HG03558 (cell line): ENCODE measurements around the gene POMT1.
"Not testable (repeated sequence)": the region's sequence is repeated elsewhere in the genome, so short reads cannot be mapped to it uniquely, and the experiment has no call there.

Experiments used
- ATAC-seq: cut with Tn5 transposase; IDR thresholded peaks from one replicate; pipeline ENCODE4 v1.9.1; 2021; ENCODE audit warnings: moderate number of reproducible peaks; ENCODE audit not compliant: unreplicated experiment; ENCODE audit errors: extremely low read depth

Gene POMT1

DNA sequence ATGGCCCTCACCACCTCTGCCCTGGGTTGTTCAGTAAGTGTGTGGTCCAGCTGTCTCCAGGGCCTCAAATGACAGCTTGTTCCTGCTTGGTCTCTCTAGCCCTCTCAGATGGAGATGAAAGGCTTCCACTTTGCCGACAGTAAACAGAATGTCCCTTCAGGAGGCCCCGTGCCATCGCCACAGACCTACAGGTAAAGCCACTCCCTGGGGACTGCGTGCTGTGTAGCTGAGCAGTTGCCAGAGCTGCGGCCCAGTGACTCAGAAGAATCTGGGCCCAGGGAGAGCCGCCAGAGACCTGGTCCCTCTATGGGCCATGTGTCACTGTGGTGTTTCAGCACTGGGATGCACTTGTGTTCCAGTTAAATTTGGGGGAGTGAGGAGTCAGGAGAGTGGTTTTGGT, 10.6 kb upstream of the POMT1 start:
- no peak for ATAC-seq

DNA sequence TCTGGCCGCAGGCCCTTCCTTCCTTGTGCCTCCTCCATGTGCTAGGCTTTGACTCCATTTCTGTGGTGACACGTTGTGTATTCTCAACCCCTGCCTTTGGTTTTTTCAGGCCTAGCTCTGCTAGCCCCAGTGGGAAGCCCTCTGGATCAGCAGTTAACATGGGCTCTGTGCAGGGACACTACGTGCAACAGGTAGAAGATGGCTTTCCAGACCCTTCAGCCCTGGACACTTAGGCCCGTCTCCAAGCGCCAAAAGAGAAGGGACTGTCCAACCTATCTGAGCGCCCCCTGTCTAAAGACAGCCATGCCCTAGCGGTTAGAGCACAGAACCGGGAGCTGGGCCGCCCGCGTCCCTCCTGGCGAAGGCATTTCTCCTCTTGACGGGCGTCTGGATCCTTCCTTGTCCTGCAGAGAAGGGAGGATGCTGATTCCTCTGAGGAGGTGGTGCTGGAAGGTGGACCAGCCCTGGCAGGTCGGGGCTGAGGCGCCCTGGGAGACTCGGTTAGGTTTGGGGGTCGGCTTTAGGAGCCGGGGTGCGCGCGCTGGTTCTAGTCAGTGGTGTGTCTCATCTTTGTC, 8.3 kb upstream of the POMT1 start:
- no peak for ATAC-seq

DNA sequence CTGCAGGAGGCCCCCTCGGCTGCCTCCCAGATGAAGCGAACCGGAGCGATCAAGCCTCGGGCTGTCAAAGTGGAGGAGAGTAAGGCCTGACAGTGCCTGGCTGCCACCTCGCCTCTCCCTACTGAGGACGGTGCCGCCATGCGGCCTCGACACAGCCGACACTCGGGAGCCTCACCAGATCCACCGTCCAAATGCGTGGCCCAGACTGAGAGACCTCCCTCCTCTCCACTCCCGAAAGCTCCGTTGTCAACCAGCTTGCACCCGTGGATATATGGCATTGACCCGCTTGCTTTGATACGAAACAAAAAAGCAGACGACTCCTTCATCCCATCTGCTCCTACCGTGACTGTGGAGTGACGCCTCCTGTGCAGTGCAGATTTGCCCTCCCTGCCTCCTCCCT, 6.9 kb upstream of the POMT1 start:
- no peak for ATAC-seq

DNA sequence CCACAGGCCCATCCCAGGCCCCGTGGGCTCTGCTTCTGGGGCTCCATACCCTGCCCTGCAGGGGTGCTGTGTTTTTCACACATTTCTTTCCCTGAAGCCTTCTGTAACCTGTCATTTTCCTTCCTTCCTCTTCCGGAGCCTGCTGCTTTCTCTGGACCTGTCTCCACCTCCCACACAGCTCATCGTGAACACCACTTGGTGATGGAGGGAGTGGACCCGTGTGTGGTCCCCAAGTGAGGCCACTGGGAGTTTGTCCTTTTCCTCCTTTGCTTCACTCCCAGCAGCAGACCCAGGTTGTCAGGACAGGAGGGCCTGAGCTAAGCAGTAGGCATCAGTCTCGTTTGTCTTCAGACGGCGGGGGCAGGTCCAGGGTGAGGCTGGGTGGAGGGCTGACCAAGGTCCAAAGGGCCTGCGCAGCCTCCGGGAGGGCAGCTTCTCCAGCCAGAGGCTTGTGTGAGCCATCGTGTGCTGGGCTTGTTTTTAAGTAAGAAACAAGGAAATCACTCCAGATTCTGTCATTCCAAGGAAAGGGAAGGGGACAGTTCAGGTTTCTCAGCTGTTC, 5.8 kb upstream of the POMT1 start:
- ATAC-seq = no peak

DNA sequence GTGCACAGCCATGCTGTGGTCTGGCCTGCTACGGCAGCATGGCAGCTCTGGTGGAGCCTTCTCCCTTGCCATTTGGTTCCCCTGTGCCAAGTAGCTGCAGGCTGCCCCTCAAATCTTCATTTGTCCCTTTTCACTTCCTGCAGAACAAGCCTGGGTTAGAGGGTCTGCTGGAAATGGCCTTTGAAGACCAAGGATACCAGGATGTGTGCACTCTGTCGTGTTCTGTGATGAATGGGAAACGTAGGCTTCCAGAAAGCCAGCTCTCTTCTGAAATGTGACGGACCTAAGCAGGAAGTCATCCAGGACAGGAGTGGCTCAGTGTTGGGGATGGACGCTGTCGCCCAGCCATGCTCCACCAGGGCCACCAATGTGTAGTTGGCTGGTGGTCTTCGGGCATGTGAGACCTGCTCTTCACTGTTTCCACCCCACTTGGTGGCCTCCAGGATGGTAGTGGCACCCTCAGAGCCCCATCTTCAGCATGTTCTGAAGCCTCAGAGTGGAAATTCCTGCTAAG, 3.4 kb upstream of the POMT1 start:
- no peak for ATAC-seq

DNA sequence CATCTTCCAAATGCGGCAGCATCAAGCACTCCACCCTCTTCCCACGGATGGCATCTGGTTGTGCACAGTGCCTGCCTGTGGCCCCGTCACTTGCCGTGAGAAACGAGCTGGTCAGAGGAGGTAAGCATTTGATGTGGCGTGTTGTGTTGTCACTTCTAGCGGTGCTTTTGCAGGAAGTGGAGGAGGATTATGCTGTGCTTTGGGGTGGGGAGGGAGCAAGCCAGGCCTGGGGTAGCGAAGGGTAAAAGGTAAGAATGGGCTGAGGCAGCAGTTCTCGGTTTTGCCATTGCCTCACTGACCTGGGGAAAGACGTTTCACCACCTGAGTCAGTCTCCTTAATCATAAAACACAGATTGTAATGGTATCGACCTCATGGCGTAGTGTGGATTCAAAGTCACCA, 2.3 kb upstream of the POMT1 start:
- no peak for ATAC-seq

DNA sequence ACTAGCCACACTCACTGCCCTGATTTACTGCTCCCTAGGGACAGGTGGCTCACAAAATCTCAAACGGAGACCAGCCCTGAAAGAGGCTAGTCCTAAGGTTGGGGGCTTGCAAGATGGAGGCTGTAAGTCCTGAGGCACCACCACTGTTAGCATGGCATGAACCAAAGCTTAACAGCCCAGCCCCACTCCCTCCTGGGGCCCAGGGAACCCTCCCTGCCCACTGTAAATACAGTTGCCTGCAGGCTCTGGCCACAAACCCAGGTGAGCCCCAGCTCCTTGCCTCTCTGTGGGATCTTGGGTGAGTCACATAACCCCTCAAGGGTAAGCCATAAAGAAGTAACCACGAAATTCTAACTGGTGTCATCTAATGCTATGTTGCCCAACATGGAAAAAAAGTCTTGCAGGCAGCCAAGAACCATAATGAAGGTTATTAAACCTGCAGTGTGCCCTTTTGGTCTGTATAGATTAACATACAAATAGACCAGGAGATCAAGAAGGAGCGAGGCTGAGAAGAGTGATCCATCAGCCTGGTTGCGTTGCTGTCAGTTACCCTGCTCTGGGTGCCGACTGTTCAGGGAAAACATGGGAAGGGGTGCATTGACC, 1.7 kb upstream of the POMT1 start:
- no peak for ATAC-seq

DNA sequence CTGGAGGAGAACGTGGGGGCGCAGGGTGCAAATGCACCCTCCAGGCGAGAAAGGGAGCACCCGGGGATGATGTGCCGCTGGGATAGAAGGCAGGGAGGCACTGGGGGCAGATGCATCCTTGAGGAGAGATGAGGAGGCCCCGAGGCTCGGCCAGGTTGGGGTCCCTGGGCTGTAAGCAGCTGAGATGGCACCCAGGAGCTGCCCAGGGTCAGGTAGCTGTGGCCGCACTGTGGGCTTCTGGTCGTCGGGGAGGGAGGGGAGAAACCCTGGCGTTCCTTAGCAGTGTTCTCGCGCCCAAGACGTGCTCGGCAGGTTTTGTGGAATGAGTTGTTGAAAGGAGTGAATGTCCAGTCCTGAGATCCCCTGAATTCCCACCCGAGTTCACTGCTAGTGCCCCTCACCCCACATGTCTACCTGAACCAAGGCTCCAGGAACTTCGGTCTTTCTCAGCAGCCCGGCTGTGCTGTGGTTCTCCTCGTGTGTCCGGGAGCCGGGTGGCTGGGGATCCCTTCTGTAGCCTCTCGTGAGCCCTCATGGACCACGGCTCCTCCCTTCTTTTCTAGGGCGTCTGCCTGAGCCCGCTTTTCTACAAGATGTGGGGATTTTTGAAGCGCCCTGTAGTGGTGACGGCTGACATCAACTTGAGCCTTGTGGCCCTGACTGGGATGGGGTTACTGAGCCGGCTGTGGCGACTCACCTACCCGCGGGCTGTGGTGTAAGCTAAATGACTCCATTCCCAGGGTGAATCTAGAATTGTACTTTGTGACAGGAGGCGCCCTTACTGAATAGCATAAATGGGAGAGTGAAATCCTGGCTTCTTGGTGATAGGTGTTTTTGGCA, 1.1 kb downstream of the POMT1 start:
- ATAC-seq = no peak

DNA sequence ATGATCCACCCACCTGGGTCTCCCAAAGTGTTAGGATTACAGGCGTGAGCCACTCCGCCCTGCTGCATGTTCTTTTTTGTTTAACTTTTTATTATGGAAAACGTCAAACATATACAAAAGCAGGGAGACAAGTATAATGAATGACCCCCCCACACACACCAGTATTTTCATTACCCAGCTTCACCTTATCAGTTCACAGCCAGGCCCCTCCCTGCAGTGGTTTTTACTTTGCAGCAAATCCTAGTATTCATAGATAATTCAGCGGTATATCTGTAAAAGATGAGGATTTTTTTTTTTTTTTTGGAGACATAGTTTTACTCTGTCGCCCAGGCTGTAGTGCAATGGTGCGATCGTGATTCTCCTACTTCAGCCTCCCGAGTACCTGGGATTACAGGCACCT, 2.3 kb downstream of the POMT1 start:
- no peak for ATAC-seq

DNA sequence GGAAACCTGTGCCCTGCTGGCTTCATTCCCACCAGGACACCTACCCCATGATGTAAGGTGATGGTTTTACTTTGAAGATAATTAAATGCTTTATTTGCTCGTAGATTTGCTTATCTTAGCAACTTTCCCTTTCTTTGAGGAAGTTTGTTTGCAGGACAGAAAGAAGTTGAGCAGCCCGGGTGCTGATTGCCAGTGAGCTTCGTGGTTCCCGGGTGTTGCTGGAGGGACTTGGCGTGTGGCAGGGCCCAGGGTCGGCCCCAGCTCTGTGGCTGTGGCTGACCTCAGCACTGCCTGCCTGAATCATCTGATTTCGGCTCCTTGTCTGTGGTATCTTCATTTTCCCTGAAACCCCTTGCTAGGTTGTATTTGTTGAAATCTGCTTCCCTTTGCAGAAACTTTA, 8.7 kb downstream of the POMT1 start:
- no peak for ATAC-seq

DNA sequence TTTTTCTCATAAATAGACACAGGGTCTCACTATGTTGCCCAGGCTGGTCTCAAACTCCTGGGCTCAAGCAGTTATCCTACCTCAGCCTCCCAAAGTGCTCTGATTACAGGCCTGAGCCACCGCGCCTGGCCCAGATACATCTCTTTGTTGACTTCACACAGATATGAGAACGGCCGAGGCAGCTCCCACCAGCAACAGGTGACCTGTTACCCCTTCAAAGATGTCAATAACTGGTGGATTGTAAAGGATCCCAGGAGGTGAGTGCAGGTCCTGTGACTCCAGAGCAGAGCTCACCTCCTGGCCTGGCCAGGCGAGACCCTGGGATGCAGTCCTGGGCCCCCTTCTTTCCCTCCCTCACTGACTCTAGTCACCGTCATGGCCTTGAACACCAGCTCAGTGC, 9.2 kb downstream of the POMT1 start:
- ATAC-seq = no peak

DNA sequence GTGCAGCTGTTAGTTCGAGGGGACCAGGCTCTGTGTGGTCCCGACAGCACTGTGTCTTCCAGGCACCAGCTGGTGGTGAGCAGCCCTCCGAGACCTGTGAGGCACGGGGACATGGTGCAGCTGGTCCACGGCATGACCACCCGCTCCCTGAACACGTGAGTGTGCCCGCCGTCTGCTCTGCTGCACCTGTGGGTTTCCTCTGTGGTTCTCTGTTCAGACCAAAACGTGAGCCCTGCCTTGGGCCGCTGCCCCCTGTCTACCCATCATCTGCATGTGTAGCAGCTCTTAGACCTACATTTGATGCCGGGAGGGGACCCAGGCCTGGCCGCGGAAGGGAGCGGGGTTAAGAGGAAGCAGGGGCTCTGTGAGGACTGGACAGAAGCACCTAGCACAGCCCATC, 10.5 kb downstream of the POMT1 start:
- ATAC-seq = no peak

DNA sequence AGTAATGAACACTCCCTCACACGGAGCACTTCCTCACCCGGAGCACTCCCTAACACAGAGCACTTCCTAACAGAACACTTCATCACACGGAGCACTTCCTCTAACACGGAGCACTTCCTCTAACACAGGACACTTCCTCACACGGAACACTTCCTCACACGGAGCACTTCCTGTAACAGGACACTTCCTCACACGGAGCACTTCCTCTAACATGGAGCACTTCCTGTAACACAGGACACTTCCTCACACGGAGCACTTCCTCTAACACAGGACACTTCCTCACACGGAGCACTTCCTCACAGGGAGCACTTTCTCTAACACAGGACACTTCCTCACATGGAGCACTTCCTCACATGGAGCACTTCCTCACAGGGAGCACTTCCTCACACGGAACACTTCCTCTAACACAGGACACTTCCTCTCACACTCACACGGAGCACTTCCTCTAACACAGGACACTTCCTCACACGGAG, 12.9 kb downstream of the POMT1 start:
- ATAC-seq = not testable (repeated sequence)

DNA sequence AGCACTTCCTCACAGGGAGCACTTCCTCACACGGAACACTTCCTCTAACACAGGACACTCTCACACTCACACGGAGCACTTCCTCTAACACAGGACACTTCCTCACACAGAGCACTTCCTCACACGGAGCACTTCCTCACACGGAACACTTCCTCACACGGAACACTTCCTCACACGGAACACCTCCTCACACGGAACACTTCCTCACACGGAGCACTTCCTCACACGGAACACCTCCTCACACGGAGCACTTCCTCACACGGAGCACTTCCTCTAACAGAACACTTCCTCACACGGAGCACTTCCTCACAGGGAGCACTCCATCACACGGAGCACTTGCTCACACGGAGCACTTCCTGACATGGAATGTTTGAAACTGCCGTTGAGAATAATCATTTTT, 13.4 kb downstream of the POMT1 start:
- ATAC-seq = no peak

DNA sequence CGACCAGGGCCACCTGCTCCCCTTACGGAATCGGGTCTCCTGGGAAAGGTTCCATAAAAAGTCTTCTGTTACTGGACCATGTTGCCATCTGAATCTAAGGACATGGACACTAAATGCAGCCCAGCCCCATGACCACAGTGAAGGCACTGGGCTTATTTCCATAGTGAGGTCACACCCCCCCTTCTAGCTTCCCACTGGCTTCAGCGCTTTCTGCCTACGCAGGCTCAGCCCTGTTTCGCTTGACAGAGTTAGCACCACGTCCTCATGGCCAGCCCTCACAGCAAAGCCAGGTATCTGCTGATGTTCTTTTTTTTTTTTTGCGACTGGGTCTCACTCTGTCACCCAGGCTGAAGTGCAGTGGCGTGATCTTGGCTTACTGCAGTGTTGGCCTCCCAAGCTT, 14.2 kb downstream of the POMT1 start:
- no peak for ATAC-seq

DNA sequence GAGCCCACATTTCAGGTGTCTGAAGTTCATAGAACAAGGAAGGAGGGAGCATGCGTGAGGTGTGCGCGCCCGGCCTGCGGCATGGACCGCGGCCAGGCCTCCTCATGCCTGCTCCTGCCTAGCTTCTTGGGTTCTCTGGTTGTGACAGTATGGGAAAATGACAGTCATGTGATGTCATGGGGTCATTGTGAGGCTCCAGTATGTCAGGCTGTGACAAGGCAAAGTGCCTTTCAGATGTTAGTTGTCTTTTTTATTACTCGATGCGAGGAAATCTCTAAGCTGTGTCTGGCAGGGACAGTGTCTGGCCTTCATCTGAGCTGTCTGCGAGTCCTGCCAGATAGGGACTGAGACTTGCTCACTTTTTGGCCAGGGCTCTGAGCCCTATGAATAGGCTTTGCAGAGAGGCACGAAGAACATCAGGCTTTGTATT, 15.1 kb downstream of the POMT1 start:
- ATAC-seq = no peak

DNA sequence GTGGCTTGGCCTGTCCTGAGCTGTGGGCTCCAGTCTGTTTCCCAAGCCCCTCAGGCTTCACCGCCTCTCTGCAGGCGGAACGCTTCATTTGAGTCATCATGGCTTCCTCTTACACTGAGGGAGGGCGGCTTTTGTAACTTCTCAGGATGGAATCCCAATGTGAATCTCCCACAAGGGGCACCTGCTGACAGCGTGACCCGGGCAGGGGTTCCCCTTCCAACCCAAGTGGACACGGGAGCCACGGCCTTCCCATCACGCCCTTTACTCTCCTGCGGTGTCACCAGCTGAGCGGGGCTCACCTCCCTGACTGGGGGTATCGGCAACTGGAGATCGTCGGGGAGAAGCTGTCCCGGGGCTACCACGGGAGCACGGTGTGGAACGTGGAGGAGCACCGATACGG, 15.8 kb downstream of the POMT1 start:
- no peak for ATAC-seq

DNA sequence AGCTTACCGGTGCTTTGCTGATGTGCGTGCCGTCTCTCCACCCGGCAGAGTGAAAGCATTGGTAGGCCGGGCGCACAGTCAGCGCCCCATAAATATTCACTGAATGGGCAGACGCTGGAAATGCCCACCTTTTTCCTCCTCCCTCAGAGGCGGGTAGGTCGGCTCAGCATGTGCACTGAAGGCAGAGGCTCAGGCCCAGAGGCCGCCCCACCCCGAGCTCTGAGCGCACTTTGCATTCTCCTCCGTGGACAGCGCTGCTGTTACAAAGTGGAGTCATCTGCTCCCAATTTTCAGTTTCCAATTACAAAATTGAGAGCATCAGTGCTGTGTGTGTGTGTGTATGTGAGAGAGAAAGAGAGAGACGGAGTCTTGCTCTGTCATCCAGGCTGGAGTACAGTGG, 17.8 kb downstream of the POMT1 start:
- ATAC-seq = no peak

DNA sequence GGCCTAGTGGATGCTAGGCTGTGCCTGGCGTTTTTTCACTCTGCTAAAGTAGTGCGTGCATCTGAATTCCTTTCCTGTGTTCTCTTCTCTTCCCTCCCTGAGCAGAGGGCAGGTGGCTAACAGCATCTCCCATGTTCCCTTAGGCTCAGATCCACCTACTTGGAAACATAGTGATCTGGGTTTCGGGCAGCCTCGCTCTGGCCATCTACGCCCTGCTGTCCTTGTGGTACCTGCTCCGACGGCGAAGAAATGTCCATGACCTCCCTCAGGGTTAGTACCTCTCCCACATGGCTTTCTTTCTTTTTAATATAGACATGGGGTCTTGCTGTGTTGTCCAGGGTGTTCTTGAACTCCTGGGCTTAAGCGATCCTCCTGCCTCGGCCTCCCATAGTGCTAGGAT, 18.5 kb downstream of the POMT1 start:
- no peak for ATAC-seq

DNA sequence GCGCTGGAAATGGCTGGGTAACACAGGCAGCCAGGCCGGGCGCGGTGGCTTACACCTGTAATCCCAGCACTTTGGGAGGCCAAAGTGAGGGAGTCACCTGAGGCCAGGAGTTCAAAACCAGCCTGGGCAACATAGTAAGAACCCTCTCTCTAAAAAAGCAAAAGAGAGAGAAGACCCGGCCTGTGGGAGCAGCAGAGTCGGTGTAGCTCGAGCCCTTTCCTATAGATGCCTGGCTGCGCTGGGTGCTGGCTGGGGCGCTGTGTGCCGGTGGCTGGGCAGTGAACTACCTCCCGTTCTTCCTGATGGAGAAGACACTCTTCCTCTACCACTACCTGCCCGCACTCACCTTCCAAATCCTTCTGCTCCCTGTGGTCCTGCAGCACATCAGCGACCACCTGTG, 19.1 kb downstream of the POMT1 start:
- no peak for ATAC-seq
